GM21576 (cell line): ENCODE results near the gene SLC39A8.

Source experiments
- ATAC-seq: cut with Tn5 transposase; IDR thresholded peaks from one replicate; pipeline ENCODE4 v1.9.1; 2021; ENCODE audit warnings: mild to moderate bottlenecking, moderate library complexity; ENCODE audit not compliant: unreplicated experiment

Gene SLC39A8

GRCh38 chr4:102341201-102341600 lies 4.1 kb downstream of the SLC39A8 start:
- no peak for ATAC-seq

GRCh38 chr4:102339018-102339417 lies 6.3 kb downstream of the SLC39A8 start:
- ATAC-seq, result no peak

GRCh38 chr4:102338405-102338804 lies 6.9 kb downstream of the SLC39A8 start:
- no peak for ATAC-seq

- no peak for ATAC-seq
Measured at GRCh38 chr4:102335616-102336015, 9.7 kb downstream of the SLC39A8 start.

- no peak for ATAC-seq
Measured at GRCh38 chr4:102334624-102335023, 10.7 kb downstream of the SLC39A8 start.

GRCh38 chr4:102333787-102334186 lies 11.5 kb downstream of the SLC39A8 start:
- ATAC-seq, result no peak

GRCh38 chr4:102328045-102328444 lies 17.2 kb downstream of the SLC39A8 start:
- no peak for ATAC-seq

- ATAC-seq, result no peak
Measured at GRCh38 chr4:102326951-102327350, 18.3 kb downstream of the SLC39A8 start.

- ATAC-seq, result no peak
Measured at GRCh38 chr4:102324730-102325129, 20.6 kb downstream of the SLC39A8 start.

- ATAC-seq, result no peak
Measured at GRCh38 chr4:102322736-102323135, 22.5 kb downstream of the SLC39A8 start.

- ATAC-seq, result peak; percentile 66
Measured at GRCh38 chr4:102321260-102321995, 23.9 kb downstream of the SLC39A8 start.

- no peak for ATAC-seq
Measured at GRCh38 chr4:102319594-102319993, 25.7 kb downstream of the SLC39A8 start.

GRCh38 chr4:102318526-102318925 lies 26.8 kb downstream of the SLC39A8 start:
- no peak for ATAC-seq

GRCh38 chr4:102318105-102318504 lies 27.2 kb downstream of the SLC39A8 start:
- ATAC-seq, result no peak

- no peak for ATAC-seq
Measured at GRCh38 chr4:102317459-102317858, 27.8 kb downstream of the SLC39A8 start.

GRCh38 chr4:102316585-102316984 lies 28.7 kb downstream of the SLC39A8 start:
- ATAC-seq, result no peak

GRCh38 chr4:102315532-102315931 lies 29.8 kb downstream of the SLC39A8 start:
- ATAC-seq, result no peak

GRCh38 chr4:102312417-102312816 lies 32.9 kb downstream of the SLC39A8 start:
- no peak for ATAC-seq

GRCh38 chr4:102311912-102312311 lies 33.4 kb downstream of the SLC39A8 start:
- no peak for ATAC-seq

- ATAC-seq, result no peak
Measured at GRCh38 chr4:102311407-102311806, 33.9 kb downstream of the SLC39A8 start.

GRCh38 chr4:102308032-102308799 lies 37.1 kb downstream of the SLC39A8 start:
- peak; percentile 57 for ATAC-seq

GRCh38 chr4:102305666-102306065 lies 39.6 kb downstream of the SLC39A8 start:
- ATAC-seq, result no peak
